Peyer's patch (tissue), 4 donors: ENCODE measurements around the gene FAM184B.

Experiments used
- CTCF ChIP-seq, 6 experiments: fragments of 450-650 bp in 4 of 6; fragments of 200-600 bp in 2 of 6; sonication (generic) in 1 of 6; IDR thresholded peaks; one replicate each; pipeline ENCODE4 v1.5.1; 2017 to 2019; ENCODE audit warnings: antibody characterized with exemption in 6 of 6, mild to moderate bottlenecking in 3 of 6, moderate library complexity in 1 of 6
- POLR2A ChIP-seq, 2 donors: fragments of 450-650 bp; IDR thresholded peaks; one replicate each; pipeline ENCODE4 v1.5.1; 2017; ENCODE audit warnings: antibody characterized with exemption in 2 of 2, mild to moderate bottlenecking in 2 of 2, moderate library complexity in 2 of 2

DNA sequence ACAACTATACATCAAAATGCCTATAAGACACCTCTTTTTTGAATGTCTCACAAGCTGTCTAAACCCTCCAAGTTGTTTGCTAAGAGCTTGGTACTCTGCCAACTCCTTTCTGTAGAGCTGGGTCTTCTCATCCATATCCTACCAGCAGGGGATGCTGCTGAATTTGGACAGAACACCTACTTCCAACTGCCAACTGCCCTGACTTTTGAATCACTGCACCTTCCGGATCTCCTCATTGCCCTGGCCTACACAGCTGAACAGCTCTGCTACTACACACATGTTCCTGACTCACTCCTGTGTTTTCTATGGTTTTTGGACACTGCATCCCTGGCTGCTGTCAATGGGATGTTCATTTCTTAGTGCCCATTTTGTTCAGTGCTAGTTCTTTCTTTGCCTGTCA is 18.7 kb downstream of the FAM184B start:
- TF ChIP-seq CTCF (IDR thresholded peaks at IDR 0.05), result peak in 1 of 6 experiments; percentile 5
- TF ChIP-seq POLR2A (IDR thresholded peaks at IDR 0.05), result no peak
